SU-DHL-6 (cell line): ENCODE results near the gene SUPT20HL1.

Experiments
- H2AFZ ChIP-seq: fragments of 200-600 bp; sonication (generic); 2 replicates; pipeline ENCODE4 v1.6.1; 2014; ENCODE audit warnings: low read depth, mild to moderate bottlenecking, moderate library complexity, mixed read lengths, antibody characterized with exemption, low read length; ENCODE audit not compliant: severe bottlenecking
- H3F3A ChIP-seq: fragments of 200-600 bp; shearing (Covaris generic); 2 replicates; pipeline ENCODE4 v1.6.0; 2016; ENCODE audit warnings: antibody characterized with exemption, mild to moderate bottlenecking; ENCODE audit not compliant: insufficient read depth
- H3K27ac ChIP-seq: fragments of 200-600 bp; sonication (generic); 2 replicates; pipeline ENCODE4 v1.5.1; 2016; ENCODE audit warnings: low read depth, mild to moderate bottlenecking, low read length, moderate library complexity, mixed read lengths
- H3K27me3 ChIP-seq: fragments of 200-600 bp; sonication (generic), shearing (Covaris generic); 2 replicates; pipeline ENCODE4 v1.6.0; 2014; ENCODE audit warnings: mild to moderate bottlenecking, low read length
- H3K36me3 ChIP-seq: fragments of 200-600 bp; sonication (generic); 2 replicates; pipeline ENCODE4 v1.6.1; 2014; ENCODE audit warnings: mild to moderate bottlenecking, low read length, mixed read lengths
- H3K4me2 ChIP-seq: fragments of 300-600, 200-600 bp; shearing (Covaris generic), sonication (generic); 2 replicates; pipeline ENCODE4 v1.6.0; 2014; ENCODE audit warnings: low read length, low read depth, mild to moderate bottlenecking; ENCODE audit not compliant: poor library complexity, severe bottlenecking
- H3K4me3 ChIP-seq: fragments of 200-600 bp; sonication (generic); 2 replicates; pipeline ENCODE4 v1.5.1; 2014; ENCODE audit warnings: antibody characterized with exemption, low read length, mild to moderate bottlenecking, mixed read lengths; ENCODE audit not compliant: insufficient read depth, poor library complexity, severe bottlenecking
- H3K79me2 ChIP-seq: fragments of 200-600 bp; sonication (generic); 2 replicates; pipeline ENCODE4 v1.6.1; 2014; ENCODE audit warnings: mild to moderate bottlenecking, low read length, moderate library complexity; ENCODE audit not compliant: insufficient read depth
- H3K9ac ChIP-seq: fragments of 200-600 bp; sonication (generic); 2 replicates; pipeline ENCODE4 v1.7.0; 2014; ENCODE audit warnings: mild to moderate bottlenecking, low read length
- H3K9me2 ChIP-seq: fragments of 200-600 bp; sonication (generic); replicated peaks from 2 replicates; pipeline ENCODE4 v1.6.1; 2014; ENCODE audit warnings: low read length; ENCODE audit not compliant: insufficient read depth
- H3K9me3 ChIP-seq: fragments of 200-600 bp; sonication (generic); 2 replicates; pipeline ENCODE4 v1.6.1; 2014; ENCODE audit warnings: low read length, mixed read lengths; ENCODE audit not compliant: insufficient read depth
- H4K20me1 ChIP-seq: fragments of 200-600 bp; sonication (generic); 2 replicates; pipeline ENCODE4 v1.6.1; 2014; ENCODE audit warnings: low read depth, mild to moderate bottlenecking, antibody characterized with exemption, low read length, moderate library complexity, mixed read lengths
- EZH2phosphoT487 ChIP-seq: fragments of 200-600 bp; sonication (generic), shearing (Covaris generic); conservative IDR thresholded peaks from 2 replicates; pipeline ENCODE4 v1.6.1; 2018; ENCODE audit warnings: mild to moderate bottlenecking, antibody characterized with exemption, low read length, moderate library complexity, mixed read lengths
- TF ChIP-seq, protein P1 (sequence below): fragments of 200-600 bp; sonication (generic); IDR thresholded peaks from one replicate; pipeline ENCODE4 v1.5.1; 2017; ENCODE audit warnings: antibody characterized with exemption, mild to moderate bottlenecking, low read length, moderate library complexity; ENCODE audit not compliant: insufficient read depth, poor library complexity, severe bottlenecking

Gene SUPT20HL1

DNA sequence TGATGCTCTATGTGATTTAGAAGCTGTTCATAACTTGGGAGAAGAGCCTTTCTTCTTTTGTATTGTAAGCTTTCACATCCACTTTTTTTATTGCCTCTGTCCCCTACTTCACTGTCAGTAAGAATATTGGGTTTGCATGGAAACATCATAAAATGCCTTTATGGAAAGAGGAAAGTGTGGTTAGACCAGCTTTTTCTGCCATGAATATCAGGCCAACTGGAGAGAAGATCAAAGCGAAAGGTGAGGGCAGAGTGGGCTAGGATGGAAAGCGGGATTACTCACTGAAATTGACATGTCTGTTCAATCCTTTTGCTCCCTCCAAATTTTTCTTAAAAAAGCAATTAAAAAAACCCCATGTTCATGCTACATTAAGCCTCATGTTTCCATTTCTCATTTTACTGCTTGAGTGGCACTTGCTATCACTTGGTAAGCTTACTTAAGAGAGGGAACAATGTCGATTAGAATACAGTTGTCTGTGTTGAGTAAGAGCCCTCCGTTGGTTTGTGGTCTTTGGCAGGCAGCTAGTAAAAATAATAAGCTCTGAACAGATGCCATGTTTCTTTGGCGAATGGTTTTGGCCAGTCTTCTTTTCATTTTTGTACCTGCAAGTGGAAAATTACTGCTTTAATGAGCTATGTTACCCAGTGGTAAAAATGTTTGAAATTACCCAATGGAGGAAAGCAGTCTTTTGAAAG, 35.9 kb downstream of the SUPT20HL1 start:
- Histone ChIP-seq H3K79me2 (no peaks in the 10 kb centered on the region), H3K27ac (no peak overlapping the region), H3K4me2 (no peak overlapping the region)

DNA sequence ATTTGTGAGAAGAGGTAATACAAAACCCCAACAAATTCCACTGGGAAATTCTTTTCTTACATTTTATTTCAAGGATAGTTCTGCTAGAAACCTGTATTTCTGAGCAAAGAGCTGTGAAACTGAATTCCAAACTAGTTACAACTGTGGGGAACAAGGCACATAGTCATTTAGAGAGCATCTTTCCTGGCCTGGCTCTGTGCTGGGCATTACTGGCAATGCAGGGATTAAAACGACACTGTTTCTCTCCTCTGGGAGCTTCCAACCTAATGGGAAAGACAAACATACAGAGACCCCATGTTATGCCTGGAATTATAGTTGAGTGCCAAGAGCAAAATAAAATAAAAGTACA, 36.5 kb downstream of the SUPT20HL1 start:
- Histone ChIP-seq H3K4me2 (no peak overlapping the region), H3K36me3 (no peaks in the 10 kb centered on the region), H3F3A (no peaks in the 10 kb centered on the region), H3K9me2 (no peaks in the 10 kb centered on the region), H2AFZ (no peak overlapping the region), H3K79me2 (no peaks in the 10 kb centered on the region), H4K20me1 (no peaks in the 10 kb centered on the region), H3K4me3 (no peak overlapping the region), H3K9ac (no peak overlapping the region), H3K27ac (no peak overlapping the region), H3K27me3 (no peaks in the 10 kb centered on the region), H3K9me3 (no peaks in the 10 kb centered on the region)
- TF ChIP-seq EZH2phosphoT487: no peak
- TF ChIP-seq, protein P1, sequence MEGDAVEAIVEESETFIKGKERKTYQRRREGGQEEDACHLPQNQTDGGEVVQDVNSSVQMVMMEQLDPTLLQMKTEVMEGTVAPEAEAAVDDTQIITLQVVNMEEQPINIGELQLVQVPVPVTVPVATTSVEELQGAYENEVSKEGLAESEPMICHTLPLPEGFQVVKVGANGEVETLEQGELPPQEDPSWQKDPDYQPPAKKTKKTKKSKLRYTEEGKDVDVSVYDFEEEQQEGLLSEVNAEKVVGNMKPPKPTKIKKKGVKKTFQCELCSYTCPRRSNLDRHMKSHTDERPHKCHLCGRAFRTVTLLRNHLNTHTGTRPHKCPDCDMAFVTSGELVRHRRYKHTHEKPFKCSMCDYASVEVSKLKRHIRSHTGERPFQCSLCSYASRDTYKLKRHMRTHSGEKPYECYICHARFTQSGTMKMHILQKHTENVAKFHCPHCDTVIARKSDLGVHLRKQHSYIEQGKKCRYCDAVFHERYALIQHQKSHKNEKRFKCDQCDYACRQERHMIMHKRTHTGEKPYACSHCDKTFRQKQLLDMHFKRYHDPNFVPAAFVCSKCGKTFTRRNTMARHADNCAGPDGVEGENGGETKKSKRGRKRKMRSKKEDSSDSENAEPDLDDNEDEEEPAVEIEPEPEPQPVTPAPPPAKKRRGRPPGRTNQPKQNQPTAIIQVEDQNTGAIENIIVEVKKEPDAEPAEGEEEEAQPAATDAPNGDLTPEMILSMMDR: no peak

More for the DNA sequence above, 35.9 kb downstream of the SUPT20HL1 start:
- Histone ChIP-seq H3K9me2 (no peaks in the 10 kb centered on the region), H2AFZ (no peak overlapping the region), H4K20me1 (no peaks in the 10 kb centered on the region), H3K4me3 (no peak overlapping the region), H3K9ac (no peak overlapping the region), H3K9me3 (no peaks in the 10 kb centered on the region), H3K27me3 (no peaks in the 10 kb centered on the region), H3F3A (no peaks in the 10 kb centered on the region), H3K36me3 (no peaks in the 10 kb centered on the region)
- no peak for TF ChIP-seq EZH2phosphoT487
- TF ChIP-seq, protein P1: no peak

DNA sequence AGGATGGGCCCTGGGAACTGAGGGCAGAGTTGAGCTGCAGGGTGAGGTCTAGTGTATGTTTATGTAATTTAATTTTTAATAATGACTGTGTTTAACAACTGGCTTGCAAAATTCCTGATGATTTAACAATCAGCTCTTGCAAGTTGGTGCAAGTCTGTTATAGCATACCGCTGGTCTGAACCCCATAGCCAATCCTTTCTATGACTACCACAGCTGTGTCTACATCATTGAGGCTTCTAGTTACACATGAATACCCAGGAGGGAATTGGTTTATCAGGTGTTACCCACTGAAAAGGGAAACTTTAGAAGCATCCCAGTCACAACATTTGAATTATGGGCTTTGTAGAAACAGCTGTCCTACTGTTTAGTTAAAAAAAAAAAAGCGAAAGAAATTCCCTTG, 38.3 kb downstream of the SUPT20HL1 start:
- H3K9ac ChIP-seq: no peak overlapping the region

More for the DNA sequence above, 38.3 kb downstream of the SUPT20HL1 start:
- H4K20me1 ChIP-seq: no peaks in the 10 kb centered on the region
- no peak overlapping the region for H2AFZ ChIP-seq
- H3K36me3 ChIP-seq: no peaks in the 10 kb centered on the region
- no peaks in the 10 kb centered on the region for H3K9me3 ChIP-seq
- H3K4me3 ChIP-seq: no peak overlapping the region
- no peaks in the 10 kb centered on the region for H3K27me3 ChIP-seq
- no peak overlapping the region for H3K27ac ChIP-seq
- no peaks in the 10 kb centered on the region for H3F3A ChIP-seq
- no peaks in the 10 kb centered on the region for H3K79me2 ChIP-seq
- H3K9me2 ChIP-seq: no peaks in the 10 kb centered on the region
- H3K4me2 ChIP-seq: no peak overlapping the region
- TF ChIP-seq, protein P1: no peak
- no peak for TF ChIP-seq EZH2phosphoT487
